IPS-18c (cell line): Measurements from ENCODE around the gene ACOT11.
"Not testable (repeated sequence)": the region's sequence is repeated elsewhere in the genome, so short reads cannot be mapped to it uniquely, and the experiment has no call there.

ENCODE experiments used
- H3K4me3 ChIP-seq: 2 replicates; pipeline ENCODE4 v1.7.0; 2013; ENCODE audit warnings: low read depth, mild to moderate bottlenecking, low read length, moderate library complexity; ENCODE audit not compliant: insufficient read depth
- H3K9me3 ChIP-seq: one replicate; pipeline ENCODE4 v1.6.1; 2013; ENCODE audit warnings: mild to moderate bottlenecking, low read length, moderate library complexity; ENCODE audit not compliant: control insufficient read depth, insufficient read depth

ACOT11 gene

GRCh38 chr1:54547601-54548388 is at the start of gene ACOT11:
ACOT11 (plus strand) TSS chr1:54548228; CDS start chr1:54548310, 82 bp downstream.
- H3K4me3 ChIP-seq = no peak within 1 kb of the TSS
- H3K9me3 ChIP-seq = no peaks in the 10 kb centered on the region

- Histone ChIP-seq H3K9me3 (no peaks in the 10 kb centered on the region), H3K4me3 (peak overlapping the region; percentile 47)
Observed at GRCh38 chr1:54498383-54499096, 49.5 kb upstream of the ACOT11 start.

- Histone ChIP-seq H3K9me3 (no peaks in the 10 kb centered on the region), H3K4me3 (peak overlapping the region; percentile 47; the same call in 1 of the 2 replicates)
Observed at GRCh38 chr1:54499097-54499359, 49.0 kb upstream of the ACOT11 start.

- H3K4me3 ChIP-seq = peak overlapping the region; percentile 47
Observed at GRCh38 chr1:54499360-54500106, 48.5 kb upstream of the ACOT11 start.

DNA sequence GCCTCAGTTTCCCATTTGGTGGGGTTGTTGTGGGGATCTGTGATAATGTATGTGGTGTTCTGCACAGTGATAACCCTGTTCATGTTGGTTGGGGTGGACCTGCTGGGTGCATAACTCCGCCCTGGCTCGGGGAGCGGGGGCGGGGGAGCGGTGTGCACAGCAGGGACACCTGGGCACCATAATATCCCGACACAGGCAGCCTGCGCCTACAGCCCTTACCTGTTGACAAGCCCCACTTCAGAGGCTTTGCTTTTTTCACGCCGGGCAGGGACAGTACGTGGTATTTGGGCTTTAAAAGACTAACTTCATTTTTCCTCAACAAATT is 48.0 kb upstream of the ACOT11 start:
- H3K9me3 ChIP-seq = no peaks in the 10 kb centered on the region
- H3K4me3 ChIP-seq = peak overlapping the region; percentile 47; the same call in 1 of the 2 replicates

More at GRCh38 chr1:54499360-54500106, 48.5 kb upstream of the ACOT11 start:
- no peaks in the 10 kb centered on the region for H3K9me3 ChIP-seq

DNA sequence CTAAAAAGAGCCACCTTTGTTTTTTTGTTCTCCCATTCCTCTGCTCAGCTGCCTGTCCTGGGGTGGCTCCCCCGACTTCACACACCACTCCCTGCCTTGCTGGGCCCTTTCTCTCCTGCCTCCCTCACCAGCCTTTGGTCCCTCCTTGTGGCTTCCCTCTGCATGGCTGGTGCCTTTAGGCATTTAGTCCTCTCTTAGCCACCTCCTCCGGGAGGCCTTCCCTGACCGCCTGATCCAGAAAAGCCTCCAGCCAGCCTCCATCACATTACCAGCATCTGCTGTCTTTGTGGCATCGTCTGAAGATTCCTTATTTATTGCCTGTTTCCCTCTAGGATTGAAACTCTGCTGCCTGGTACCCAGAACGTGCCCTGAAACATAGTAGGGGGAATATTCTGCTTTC is 46.2 kb upstream of the ACOT11 start:
- Histone ChIP-seq H3K4me3 (no peak overlapping the region), H3K9me3 (no peaks in the 10 kb centered on the region)

GRCh38 chr1:54502342-54502741 is 45.7 kb upstream of the ACOT11 start:
- Histone ChIP-seq H3K9me3 (no peaks in the 10 kb centered on the region), H3K4me3 (no peak overlapping the region)

DNA sequence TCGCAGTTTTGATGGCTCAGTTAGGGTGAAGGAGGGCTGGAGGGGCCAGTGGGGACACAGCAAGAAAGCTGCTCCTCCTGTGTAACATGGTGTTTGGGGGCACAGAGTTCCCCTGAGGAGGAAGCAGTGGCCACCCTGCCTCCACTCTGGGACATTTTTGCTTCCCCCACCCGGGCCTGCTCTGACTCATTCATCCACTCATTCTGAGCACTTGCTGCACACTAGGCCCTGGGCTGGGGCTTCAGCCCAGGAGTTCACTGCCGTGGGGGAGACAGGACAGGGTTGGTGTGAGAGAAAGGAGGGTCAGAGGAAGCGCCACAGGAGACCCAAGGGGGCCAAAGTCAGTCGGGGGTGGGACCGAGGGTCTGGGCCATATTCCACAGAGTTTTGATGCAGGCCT is 41.4 kb upstream of the ACOT11 start:
- no peak overlapping the region for H3K4me3 ChIP-seq
- H3K9me3 ChIP-seq = no peaks in the 10 kb centered on the region

DNA sequence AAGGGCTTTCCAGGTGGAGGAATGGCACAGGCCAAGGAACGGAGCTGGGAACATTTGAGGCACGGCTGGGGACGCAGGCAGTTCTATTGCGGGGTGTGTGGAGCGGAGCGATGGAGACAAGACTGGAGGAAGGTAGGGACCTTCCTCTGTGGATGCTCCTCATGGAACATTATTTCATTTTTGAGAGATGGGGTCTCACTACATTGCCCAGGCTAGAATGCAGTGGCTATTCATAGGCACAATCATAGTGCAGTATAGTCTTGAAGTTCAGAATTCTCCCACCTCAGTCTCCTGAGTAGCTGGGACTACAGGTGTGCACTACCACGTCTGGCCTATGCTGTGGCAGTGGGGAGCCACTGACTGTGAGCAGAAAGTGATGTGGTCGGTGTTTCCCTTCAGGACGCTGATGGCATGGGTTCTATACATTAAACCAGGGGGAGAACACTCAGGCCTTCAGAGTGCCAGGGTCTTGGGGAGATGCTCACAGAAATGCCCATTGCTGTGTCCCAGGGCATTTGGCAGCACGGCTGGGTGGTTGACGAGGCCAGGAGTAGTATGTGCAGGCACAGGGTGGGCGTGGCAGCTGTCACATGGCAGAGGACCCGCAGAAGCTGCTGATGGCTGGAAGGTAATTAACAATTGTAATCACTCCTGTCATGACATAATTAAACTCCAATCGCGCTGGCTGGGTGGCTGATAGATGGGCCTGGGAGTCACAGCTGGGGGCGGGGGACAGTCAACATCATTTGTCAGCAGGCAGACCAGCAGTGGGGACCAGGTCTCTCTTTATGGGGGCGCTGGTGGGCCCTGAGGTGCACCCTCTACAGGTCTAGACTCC is 40.8 kb upstream of the ACOT11 start:
- no peak overlapping the region for H3K4me3 ChIP-seq
- no peaks in the 10 kb centered on the region for H3K9me3 ChIP-seq

- Histone ChIP-seq H3K9me3 (no peaks in the 10 kb centered on the region), H3K4me3 (no peak overlapping the region)
Observed at GRCh38 chr1:54510715-54511270, 37.2 kb upstream of the ACOT11 start.

DNA sequence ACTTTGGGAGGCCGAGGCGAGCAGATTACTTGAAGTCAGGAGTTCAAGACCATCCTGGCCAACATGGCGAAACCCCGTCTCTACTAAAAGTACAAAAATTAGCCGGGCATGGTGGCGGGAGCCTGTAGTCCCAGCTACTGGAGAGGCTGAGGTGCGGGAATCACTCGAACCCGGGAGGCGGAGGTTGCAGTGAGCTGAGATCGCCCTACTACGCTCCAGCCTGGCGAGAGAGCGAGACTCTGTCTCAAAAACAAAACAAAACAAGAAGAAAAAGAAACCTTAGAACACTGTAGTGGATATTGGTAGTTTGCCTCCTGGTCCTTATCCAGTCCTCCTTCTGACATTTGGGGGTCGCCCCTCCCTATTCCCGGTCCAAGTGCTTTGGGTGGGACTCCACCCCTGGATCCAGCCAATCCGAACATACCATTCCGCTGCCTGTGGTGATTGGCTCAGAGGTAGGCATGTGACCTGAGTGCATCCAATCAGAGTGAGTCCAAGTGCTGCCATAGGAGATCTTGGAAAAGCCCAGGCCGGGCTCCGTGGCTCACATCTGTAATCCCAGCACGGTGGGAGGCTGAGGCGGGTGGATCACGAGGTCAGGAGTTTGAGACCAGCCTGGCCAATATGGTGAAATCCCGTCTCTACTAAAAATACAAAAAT is 34.0 kb upstream of the ACOT11 start:
- not testable (repeated sequence) for H3K9me3 ChIP-seq, H3K4me3 ChIP-seq

DNA sequence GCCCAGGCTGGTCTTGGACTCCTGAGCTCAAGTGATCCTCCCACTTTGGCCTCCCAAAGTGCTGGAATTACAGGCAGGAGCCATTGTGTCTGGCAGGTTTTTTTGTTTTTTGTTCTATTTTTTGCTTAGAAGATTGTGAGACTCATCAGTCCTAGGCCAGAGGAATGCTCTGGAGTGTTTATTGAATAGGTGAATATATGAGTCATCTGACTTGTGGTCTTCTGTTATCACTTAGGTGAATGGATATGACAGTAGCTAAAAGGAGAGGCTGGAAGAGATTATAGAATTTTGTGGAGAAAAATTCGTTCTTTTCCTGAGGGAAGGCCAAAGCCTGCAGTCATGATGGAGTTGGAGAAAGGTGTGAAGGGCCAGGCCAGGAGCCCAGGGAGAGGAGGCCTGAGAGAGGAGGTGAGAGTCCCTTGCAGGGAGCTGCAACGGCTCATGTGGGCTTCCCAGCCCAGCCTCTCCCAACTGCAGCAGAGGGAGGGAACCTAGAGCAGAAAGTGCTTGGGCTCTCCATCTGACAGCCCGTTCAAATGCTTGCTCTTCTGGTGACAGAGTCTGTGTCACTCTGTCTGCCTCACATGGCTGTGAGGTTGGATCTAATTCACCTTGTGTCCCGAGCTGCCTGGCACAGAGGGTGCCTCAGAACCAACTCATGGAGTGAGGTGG is 31.6 kb upstream of the ACOT11 start:
- no peak overlapping the region for H3K4me3 ChIP-seq
- H3K9me3 ChIP-seq = no peaks in the 10 kb centered on the region

GRCh38 chr1:54517496-54517895 is 30.5 kb upstream of the ACOT11 start:
- Histone ChIP-seq H3K9me3 (no peaks in the 10 kb centered on the region), H3K4me3 (no peak overlapping the region)

GRCh38 chr1:54518489-54518888 is 29.5 kb upstream of the ACOT11 start:
- H3K9me3 ChIP-seq = no peaks in the 10 kb centered on the region
- no peak overlapping the region for H3K4me3 ChIP-seq

GRCh38 chr1:54519709-54520108 is 28.3 kb upstream of the ACOT11 start:
- no peak overlapping the region for H3K4me3 ChIP-seq

GRCh38 chr1:54520631-54521321 is 27.3 kb upstream of the ACOT11 start:
- H3K9me3 ChIP-seq = no peaks in the 10 kb centered on the region
- H3K4me3 ChIP-seq = no peak overlapping the region

More at GRCh38 chr1:54519709-54520108, 28.3 kb upstream of the ACOT11 start:
- no peaks in the 10 kb centered on the region for H3K9me3 ChIP-seq
